ENCODE measurements around the gene WDFY4. TPM values are rescaled to one million over a fixed set of nuclear protein-coding genes. Genes with fewer than 3 reads are reported as not detected.

The WDFY4 gene
- total RNA-seq, 6 donors from 2014 or later, result 10.1 to 48.9 (median 32.1) TPM

GRCh38 chr10:48780341-48780740, 95.7 kb downstream of the WDFY4 start:
- no peak overlapping the region for H3K4me3 ChIP-seq
- no peaks in the 10 kb centered on the region for H3K27me3 ChIP-seq
- ATAC-seq (ENCODE audit: low FRiP score in 2 of 2) (no peak), DNase-seq (no peak)
- H3K36me3 ChIP-seq, result no peaks in the 10 kb centered on the region
- no peaks in the 10 kb centered on the region for H3K9me3 ChIP-seq
- no peak for TF ChIP-seq POLR2AphosphoS5 (IDR thresholded peaks at IDR 0.05)
- no peak for TF ChIP-seq CTCF (IDR thresholded peaks at IDR 0.05)
- no peak for TF ChIP-seq EP300 (IDR thresholded peaks at IDR 0.05)
- TF ChIP-seq POLR2A (IDR thresholded peaks at IDR 0.05), result no peak
- H3K4me1 ChIP-seq, result no peaks in the 10 kb centered on the region
- WGBS, 2 donors, result 87 to 98% methylated on average over 5 of the region's 5 CpGs
- H3K27ac ChIP-seq, result no peak overlapping the region

- 37 to 55% methylated on average over 2 of the region's 2 CpGs for WGBS, 2 donors
- ATAC-seq (ENCODE audit: low FRiP score in 2 of 2), result no peak
- Histone ChIP-seq H3K27me3 (no peaks in the 10 kb centered on the region), H3K9me3 (no peaks in the 10 kb centered on the region), H3K36me3 (no peaks in the 10 kb centered on the region), H3K4me3 (no peak overlapping the region), H3K27ac (no peak overlapping the region), H3K4me1 (no peaks in the 10 kb centered on the region)
- DNase-seq, result no peak
- TF ChIP-seq EP300 (IDR thresholded peaks at IDR 0.05), result no peak
- TF ChIP-seq CTCF (IDR thresholded peaks at IDR 0.05), result no peak
- no peak for TF ChIP-seq POLR2A (IDR thresholded peaks at IDR 0.05)
- no peak for TF ChIP-seq POLR2AphosphoS5 (IDR thresholded peaks at IDR 0.05)
Observed at GRCh38 chr10:48782386-48782785, 97.7 kb downstream of the WDFY4 start.

- ATAC-seq (ENCODE audit: low FRiP score in 2 of 2), result no peak
- Histone ChIP-seq H3K27ac (no peak overlapping the region), H3K36me3 (no peaks in the 10 kb centered on the region), H3K4me3 (no peak overlapping the region), H3K9me3 (no peaks in the 10 kb centered on the region), H3K27me3 (no peaks in the 10 kb centered on the region), H3K4me1 (no peaks in the 10 kb centered on the region)
- TF ChIP-seq CTCF (IDR thresholded peaks at IDR 0.05), result no peak
- TF ChIP-seq POLR2AphosphoS5 (IDR thresholded peaks at IDR 0.05), result no peak
- TF ChIP-seq POLR2A (IDR thresholded peaks at IDR 0.05), result no peak
- TF ChIP-seq EP300 (IDR thresholded peaks at IDR 0.05), result no peak
- no peak for DNase-seq
- WGBS, 2 donors, result 69 to 71% methylated on average over 2 of the region's 2 CpGs
Observed at GRCh38 chr10:48784031-48784430, 99.4 kb downstream of the WDFY4 start.

- DNase-seq, result no peak
- TF ChIP-seq CTCF (IDR thresholded peaks at IDR 0.05) (no peak), POLR2AphosphoS5 (IDR thresholded peaks at IDR 0.05) (no peak), POLR2A (IDR thresholded peaks at IDR 0.05) (no peak), EP300 (IDR thresholded peaks at IDR 0.05) (no peak)
- peaks cover 0 to 8% (median 0%) of the 10 kb centered on the region in 4 donors for H3K4me1 ChIP-seq
- H3K9me3 ChIP-seq, result no peaks in the 10 kb centered on the region
- H3K36me3 ChIP-seq, result no peaks in the 10 kb centered on the region
- WGBS, 2 donors, result 79 to 82% methylated on average over 2 of the region's 2 CpGs
- no peak overlapping the region for H3K27ac ChIP-seq
- ATAC-seq (ENCODE audit: low FRiP score in 2 of 2), result no peak
- no peak overlapping the region for H3K4me3 ChIP-seq
- no peaks in the 10 kb centered on the region for H3K27me3 ChIP-seq
Observed at GRCh38 chr10:48785796-48786195, 101.1 kb downstream of the WDFY4 start.

GRCh38 chr10:48786606-48787282, 102.1 kb downstream of the WDFY4 start:
- no peaks in the 10 kb centered on the region for H3K27me3 ChIP-seq
- no peak overlapping the region for H3K4me3 ChIP-seq
- peaks cover 0 to 9% (median 3%) of the 10 kb centered on the region in 4 donors for H3K4me1 ChIP-seq
- TF ChIP-seq POLR2AphosphoS5 (IDR thresholded peaks at IDR 0.05), result no peak
- TF ChIP-seq POLR2A (IDR thresholded peaks at IDR 0.05), result no peak
- TF ChIP-seq EP300 (IDR thresholded peaks at IDR 0.05), result no peak
- TF ChIP-seq CTCF (IDR thresholded peaks at IDR 0.05), result no peak
- 60 to 71% methylated on average over 4 of the region's 4 CpGs for WGBS, 2 donors
- no peak for ATAC-seq (ENCODE audit: low FRiP score in 2 of 2)
- H3K36me3 ChIP-seq, result no peaks in the 10 kb centered on the region
- no peaks in the 10 kb centered on the region for H3K9me3 ChIP-seq
- H3K27ac ChIP-seq, result no peak overlapping the region
- no peak for DNase-seq
